Fibroblast of mammary gland (primary cell): ENCODE measurements around the gene FAIM.
A peak's percentile ranks its signal among the peaks of the same experiment; 100 is the strongest.

Experiments
- DNase-seq: peaks from one replicate; pipeline ENCODE4 v3.0.0-alpha.2; 2010; ENCODE audit warnings: low read depth
- H3K4me3 ChIP-seq: 2 replicates; pipeline ENCODE4 v1.5.1; 2011; ENCODE audit warnings: low read depth, mild to moderate bottlenecking, low read length, moderate library complexity; ENCODE audit not compliant: control insufficient read depth
- CTCF ChIP-seq: conservative IDR thresholded peaks from 2 replicates; pipeline ENCODE4 v1.5.1; 2011; ENCODE audit warnings: low read depth, low read length, inconsistent platforms; ENCODE audit not compliant: control insufficient read depth, insufficient read depth

Gene FAIM

DNA sequence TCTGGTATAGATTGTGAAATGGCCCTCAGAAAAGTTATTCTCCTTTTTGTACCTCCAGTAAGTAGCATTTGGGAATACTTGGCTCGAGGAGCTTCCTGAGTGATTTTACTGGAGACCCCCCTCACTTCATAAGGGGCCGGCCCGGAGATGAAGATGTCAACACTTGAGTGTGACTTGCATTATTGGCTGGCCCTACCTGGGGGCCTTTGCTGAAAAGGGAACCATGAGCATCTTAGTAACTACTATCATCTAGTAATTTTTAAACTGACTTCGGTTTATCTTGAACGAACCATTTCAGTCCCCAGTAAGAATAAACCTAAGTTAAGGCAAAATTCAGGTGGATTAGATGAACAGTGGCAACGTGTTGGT lies 1.3 kb downstream of the FAIM start:
- DNase-seq: no peak
- no peak for TF ChIP-seq CTCF
- H3K4me3 ChIP-seq: peak overlapping the region; percentile 57

DNA sequence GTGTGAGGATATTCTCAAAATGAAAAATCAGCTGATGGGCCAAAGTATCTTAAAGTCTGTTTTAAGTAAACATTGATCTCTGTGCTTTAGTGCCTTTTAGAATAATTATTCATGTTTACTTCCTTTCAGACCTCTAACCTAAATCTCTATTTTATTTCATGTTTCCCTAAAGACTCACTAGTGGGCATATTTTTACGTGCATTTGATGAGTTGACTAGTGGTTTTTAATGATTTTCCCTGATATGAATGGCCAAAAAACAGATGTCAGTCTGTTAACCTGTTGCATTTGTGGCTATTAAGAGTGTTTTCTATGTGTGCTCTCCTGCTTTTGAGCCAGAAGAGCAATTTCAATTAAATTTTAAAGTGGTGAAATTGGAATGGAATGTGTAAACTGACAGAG lies 6.9 kb downstream of the FAIM start:
- no peak for TF ChIP-seq CTCF
- DNase-seq: no peak
- no peak overlapping the region for H3K4me3 ChIP-seq

- no peak for TF ChIP-seq CTCF
- DNase-seq: peak; percentile 7
- no peak overlapping the region for H3K4me3 ChIP-seq
Observed at GRCh38 chr3:138620431-138620830, 11.9 kb downstream of the FAIM start.

- DNase-seq: no peak
- no peak overlapping the region for H3K4me3 ChIP-seq
- no peak for TF ChIP-seq CTCF
Observed at GRCh38 chr3:138624518-138624917, 15.9 kb downstream of the FAIM start.

- H3K4me3 ChIP-seq: no peak overlapping the region
- TF ChIP-seq CTCF: no peak
- DNase-seq: peak; percentile 58
Observed at GRCh38 chr3:138625707-138626365, 17.3 kb downstream of the FAIM start.

- H3K4me3 ChIP-seq: no peak overlapping the region
- no peak for DNase-seq
- TF ChIP-seq CTCF: no peak
Observed at GRCh38 chr3:138629526-138629925, 21.0 kb downstream of the FAIM start.

- no peak overlapping the region for H3K4me3 ChIP-seq
- no peak for TF ChIP-seq CTCF
- DNase-seq: no peak
Observed at GRCh38 chr3:138638641-138639040, 30.1 kb downstream of the FAIM start.
